GM19395 (cell line): Measurements from ENCODE around the gene BNIP5.

Experiments
- ATAC-seq: cut with Tn5 transposase; IDR thresholded peaks from one replicate; pipeline ENCODE4 v1.9.1; 2021; ENCODE audit warnings: mild to moderate bottlenecking, moderate library complexity; ENCODE audit not compliant: unreplicated experiment

Gene BNIP5, protein sequence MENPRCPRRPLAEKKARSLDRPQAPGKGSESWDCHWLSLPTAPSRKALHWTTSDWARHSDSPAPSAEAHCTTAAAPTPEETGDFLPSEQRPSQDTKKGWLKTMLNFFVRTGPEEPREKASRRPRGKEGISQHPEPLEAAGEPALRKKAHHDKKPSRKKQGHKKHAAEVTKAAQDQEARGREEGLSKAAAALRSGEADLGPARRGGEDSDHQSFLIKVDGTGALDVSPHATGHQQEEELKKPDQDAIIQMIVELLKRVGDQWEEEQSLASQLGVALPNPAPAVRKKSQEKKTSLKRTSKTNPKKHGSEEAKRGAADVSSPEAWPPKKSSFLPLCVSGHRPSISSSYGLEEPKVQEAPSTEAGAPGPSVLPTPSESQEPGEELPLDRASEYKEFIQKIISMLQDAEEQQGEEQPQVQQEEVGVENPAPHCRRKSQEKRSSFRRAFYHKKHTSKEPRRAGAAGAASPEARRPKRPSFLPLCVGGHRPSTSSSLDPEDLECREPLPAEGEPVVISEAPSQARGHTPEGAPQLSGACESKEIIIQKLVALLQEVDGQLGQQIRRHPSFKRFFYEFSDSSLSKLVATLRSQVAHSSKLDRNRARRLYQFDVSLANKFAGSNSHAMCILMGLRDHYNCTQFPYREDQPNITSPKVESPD

DNA sequence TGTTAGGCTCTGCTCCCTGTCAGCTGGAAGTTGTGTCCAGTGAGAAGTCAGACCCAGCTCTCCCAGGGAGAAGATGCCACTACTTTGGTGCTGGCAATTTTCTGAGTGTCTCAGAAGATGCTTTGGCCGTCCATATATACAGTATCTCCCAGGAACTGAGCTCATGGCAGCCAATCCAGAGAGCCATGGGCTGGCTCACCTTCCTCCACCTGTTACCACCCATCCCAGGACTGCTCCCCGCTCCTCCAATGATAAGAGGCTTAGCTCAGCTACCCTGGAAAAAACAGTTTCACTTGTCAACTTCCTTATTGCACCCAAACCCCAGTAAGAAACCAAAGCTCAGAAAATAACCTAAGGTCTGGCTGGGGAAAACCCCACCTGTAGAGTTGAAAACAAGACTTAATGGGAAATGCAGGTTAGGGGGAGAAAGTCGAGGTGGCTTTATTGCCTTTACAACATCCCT is at the start of gene BNIP5:
TSS of gene BNIP5 (minus strand) at position 110 of the 463 bp plus-strand sequence. CDS start 6,198 bp downstream, outside the sequence.
- ATAC-seq = no peak

DNA sequence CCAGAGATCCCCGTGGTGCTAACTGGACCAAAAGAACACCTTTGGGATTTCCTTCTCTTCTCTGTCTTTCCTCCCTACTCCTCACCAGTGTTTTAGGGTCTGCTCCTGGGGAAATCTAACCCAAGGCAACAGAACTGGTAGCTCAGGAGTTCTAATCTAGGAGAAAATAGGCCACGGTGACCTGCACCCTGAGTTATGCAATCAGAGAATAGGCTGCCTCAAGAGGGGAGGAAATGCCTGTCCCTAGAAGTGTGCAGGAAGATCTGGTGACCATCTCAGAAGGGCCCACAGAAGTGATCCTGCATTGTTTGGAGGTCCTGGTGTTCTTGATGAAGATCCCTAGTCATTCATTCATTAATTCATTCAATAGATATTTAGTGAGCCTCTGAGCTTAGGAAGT is 47.4 kb upstream of the BNIP5 start:
- ATAC-seq = no peak

DNA sequence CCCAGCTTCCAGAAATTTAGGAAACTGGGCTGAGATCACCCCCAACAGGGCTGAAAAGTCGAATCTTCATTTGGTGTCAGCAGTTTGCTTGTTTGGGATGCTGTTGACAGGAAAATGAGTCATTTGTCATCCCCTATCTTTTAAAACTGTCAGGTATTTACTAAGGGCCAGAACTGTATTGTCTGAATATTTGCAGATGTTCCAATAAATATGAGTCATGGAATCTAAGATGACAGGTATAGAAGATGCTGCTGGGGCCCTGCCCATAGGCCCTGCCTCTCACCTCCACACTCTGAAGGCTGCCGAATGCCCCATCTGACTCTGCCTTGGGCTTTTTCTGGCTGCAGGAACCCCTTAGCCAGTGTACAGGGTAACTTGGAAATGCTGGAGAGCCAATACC is 46.9 kb upstream of the BNIP5 start:
- no peak for ATAC-seq

DNA sequence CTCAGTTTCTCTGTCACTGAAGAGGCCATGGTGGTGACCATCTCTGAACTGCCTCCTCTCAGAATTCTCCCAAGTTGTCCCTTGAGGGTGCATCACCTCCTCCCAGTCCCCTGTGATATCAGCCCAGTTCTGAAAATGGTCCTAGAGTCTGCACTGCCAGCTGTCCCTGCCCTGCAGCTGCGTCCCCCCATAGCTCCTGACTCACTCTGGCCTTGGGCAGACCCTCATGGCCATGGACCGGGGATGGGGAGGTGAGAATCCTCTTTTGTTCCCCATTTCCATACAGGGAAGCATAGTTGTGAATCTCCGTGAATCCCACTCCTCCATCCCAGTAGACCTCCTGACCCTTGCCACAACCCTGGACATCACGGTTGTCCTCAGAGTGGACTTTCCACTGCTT is 46.3 kb upstream of the BNIP5 start:
- ATAC-seq = no peak

DNA sequence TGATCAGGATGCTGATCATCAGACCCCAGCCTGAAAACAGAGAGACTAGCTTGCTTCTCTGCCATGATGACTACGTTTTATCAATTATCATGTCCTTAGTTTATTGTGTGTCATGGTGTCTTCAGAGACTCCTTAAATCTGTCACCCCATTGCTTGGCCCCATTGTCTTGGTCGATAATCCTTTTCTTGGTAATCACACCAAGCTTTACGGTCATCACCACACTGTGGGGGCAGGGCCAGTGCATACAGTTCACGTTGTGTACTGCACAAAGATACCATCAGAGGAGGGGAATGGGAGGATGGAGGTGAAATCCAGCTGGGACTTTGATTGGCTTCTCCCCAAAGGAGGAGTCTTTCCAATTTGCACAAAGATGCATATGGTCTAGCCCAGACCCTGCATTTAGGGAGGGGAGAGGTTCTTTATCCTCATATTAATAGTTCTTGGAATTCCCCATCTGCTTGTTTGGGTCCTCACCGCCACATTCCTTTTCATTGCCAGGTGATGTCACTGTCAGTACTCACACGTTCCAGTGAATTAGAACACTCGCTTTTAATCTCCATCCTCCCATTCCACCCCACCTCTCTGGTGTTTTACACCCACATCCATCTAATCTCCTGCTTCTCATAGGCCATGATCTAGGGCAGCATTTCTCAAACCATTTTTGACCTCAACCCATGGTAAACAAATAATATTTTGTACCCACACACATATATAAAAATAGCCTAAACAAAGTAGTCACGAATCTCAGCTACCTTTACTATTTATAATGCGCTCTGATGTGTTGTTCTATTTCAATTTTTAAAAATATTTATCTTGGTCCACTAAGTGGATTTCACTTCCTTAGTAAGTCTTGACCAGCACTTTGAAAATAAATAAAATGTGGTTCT is 45.1 kb upstream of the BNIP5 start:
- no peak for ATAC-seq

DNA sequence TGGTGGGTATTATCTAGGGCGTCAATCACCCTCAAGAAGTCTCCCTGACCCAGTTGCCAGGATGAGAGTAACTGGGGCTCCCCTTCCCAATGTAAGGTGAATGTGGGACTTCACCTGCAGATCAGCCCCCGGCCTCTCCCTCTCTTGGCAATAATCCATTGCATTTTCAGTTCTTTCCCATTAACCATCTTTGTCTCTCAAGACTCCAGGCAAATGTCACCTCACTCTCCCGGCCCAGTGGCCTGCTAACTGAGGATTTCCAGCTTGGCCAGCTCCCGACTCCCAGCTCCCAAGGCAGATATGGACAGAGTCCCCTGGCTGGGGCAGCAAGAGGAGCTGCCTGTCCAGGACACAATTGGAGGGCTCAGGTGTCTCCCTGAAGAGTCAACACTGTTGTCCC is 43.5 kb upstream of the BNIP5 start:
- no peak for ATAC-seq

DNA sequence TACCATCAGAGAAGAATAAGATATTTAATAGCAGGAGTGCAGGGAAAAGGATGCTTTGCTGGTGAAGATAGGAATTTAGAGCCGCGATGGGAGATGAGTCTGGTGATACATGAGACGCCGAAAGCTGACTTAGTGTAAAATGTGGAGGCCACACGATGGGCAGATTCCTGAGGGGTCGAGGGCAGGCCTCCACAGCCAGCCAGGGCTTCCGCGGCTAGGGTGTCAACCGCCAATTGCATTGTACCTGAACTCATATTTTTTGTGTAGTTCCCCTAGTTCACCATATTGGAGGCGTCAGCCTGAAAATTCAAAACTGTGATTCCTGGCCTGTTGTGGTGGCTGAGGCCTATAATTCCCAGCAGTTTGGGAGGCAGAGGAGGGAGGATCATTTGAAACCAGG is 42.2 kb upstream of the BNIP5 start:
- ATAC-seq = no peak

DNA sequence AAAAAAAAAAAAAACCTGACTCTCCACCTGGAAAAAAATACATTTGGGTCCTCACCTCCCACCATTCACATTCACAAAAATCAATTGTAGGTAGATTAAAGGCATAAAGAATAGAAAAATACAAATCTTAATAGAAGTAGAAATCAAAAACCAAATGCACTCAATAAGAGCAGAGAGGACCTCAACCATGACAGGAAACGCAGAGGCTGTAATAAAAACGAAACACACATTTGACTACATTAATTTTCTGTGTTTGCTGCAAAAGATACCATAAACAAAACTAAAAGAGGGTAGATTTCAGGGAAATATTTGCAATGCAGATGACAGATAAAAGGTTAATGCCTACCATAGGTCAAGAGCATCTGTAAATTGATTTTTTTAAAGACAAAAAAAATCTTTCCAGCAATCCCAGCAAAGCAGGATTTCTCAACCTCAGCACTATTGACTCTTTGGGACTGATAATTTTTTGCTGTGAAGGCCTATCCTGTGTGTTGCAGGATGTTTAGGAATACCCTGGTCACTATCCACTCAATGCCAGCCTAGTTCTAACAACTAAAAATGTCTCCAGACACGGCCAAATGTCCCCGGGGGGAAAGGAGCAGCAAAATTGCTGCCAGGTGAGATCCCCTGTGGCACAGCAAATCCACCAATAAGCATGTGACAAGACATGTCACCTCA is 41.7 kb upstream of the BNIP5 start:
- no peak for ATAC-seq

DNA sequence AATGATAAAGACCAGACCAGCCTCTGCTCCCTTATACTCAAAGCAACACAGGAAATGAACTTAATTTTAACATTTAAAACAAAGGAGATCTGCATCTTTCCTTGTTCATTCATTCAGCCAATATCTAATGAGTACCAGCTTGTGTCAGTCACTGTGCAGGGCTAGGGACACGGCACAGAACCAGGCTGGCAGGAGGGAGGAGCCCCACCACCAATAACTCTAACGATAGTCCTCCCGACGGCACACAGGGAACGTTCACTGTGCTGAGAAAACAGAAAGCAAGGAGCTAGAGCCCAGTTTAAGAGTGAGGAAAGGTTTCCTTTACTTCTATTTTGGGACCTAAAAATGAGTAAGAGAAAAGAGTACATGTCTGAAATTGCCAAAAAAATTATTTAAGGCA is 40.9 kb upstream of the BNIP5 start:
- no peak for ATAC-seq

DNA sequence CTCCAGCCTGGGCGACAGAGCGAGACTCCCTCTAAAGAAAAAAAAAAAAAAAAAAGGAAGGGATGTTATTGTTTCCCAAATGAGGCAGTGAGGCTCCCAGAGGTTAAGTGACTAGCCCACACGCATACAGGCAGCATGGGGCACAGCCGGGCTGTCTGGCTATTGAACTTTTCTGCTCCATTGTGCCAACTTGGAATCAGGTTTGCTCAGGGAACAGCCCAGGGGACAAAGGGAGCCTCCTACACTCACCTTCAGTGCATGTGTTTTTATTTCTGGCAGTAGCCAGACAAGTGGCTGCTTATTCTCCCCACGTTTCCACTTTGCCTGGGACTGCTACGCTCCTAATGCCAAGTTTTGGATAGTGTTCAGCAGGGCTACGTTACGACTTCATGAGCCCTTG is 40.1 kb upstream of the BNIP5 start:
- ATAC-seq = no peak

DNA sequence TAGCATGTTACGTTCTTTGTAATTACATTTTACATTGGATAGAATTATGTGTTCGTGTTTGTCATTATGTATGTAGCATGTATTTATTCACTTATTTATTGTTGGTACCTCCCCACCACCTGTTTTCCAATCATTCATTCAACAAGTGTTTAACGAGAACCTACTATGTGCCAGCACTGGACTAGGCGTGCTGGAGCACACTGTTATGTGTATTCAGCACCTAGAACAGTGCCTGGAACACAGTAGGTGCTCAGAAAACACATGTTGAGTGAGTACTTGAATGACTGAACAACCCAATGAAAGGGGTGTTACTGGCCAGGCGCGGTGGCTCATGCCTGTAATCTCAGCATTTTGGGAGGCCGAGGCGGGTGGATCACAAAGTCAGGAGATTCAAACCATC is 39.5 kb upstream of the BNIP5 start:
- no peak for ATAC-seq

DNA sequence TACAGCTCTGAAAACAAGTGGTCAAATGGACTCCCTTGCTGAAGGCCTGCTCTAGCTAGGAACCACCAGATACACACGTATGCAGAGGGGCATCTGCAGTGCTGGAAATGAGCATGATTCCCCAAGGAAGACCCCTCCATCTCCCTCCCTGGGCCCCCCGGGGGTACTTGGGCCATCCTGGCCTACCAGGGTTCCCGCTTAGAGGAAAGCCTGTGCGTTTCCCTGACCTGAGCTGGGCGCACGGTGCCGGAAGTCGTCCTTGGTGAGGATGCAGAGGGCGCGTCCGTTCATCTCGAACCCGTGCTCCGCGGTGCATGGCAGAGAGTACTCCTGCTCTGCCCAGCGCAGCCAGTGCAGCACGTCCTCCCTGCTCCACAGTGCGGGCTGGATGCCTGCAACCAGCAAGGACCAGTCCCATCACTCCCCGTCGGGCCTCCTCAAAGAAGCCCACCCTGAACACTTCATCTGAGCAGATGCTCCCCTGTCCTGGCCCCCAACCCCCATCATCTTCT is 39.0 kb upstream of the BNIP5 start:
- no peak for ATAC-seq

DNA sequence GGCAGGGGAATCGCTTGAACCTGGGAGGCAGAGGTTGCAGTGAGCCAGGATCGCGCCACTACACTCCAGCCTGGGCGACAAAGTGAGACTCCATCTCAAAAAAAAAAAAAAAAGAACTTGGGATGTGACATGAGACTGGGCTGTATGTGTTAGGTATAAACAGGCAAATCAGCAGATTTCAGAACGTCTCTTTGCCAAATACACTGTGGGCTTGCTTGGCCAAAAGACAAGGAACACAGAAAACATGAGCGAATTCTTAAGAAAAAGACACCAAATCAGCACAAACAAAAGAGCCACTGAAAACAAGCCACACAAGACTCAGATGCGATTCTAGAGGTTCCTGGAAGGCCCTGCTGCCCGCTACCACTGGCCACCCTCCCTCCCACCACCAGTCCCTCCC is 38.3 kb upstream of the BNIP5 start:
- no peak for ATAC-seq

DNA sequence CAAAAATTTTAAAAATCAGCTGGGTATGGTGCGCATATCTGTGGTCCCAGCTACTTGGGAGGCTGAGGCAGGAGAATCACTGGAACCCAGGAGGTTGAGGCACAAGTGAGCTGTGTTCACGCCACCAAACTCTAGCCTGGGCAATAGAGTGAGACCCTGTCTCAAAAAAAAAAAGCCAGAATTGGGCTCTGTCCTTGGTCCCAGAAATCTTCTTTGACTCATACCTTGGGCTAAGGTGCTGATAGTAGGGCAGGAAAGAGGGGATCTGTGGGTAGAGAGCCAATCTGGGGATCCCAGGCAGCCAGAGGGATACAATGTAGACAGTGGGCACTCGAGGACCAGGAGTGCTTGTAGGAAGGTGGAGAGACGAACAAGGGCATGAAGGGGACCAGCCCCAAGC is 37.5 kb upstream of the BNIP5 start:
- ATAC-seq = no peak

DNA sequence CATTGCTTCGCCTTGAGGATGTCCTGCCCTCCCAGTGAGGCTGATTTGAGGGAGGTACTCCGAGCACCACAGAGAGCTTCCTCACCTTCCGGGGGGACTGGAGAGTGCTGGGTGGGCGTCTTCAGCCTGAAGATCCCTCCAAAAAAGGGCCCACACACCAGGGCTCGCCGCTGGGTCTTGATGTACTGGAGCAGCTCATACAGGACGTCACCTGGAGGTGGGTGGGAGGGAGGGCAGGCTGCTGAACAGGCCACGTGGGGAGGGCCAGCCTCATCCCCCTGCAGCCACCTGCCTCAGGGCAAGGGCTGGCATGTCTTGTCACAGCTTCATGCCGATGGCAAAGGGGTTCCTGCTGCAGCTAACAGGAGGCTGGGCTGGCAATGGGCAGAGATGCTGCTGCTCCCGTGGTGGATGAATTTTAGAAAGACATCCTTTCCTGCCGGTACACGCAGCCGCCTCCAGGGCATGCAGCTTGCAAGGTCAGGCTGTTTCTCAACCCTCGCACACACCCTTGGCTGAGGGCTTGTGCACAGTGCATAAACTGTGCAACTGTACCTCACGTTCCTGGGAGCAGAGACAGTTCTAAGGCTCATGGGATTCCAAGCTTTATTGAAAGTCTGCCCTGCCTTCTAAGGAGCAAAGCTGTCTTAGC is 36.8 kb upstream of the BNIP5 start:
- no peak for ATAC-seq

DNA sequence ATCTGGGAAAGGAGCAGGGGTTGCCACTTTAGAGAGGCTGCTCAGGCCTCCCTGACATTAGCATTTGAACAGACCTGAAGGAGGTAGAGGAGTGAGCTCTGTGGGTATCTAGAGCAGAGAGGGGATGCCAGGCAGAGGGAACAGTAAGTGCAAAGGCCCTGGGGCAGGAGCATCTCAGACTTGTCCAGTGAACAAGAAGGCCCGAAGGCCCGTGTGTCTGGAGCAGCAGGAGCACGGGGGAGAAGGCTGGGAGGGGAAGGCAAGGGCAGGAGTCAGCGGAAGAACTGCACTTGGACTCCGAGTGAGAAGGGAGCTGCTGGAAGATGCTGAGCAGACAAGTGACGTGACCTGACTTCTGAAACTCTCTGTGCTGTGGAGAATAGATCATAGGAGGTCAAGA is 35.4 kb upstream of the BNIP5 start:
- no peak for ATAC-seq

DNA sequence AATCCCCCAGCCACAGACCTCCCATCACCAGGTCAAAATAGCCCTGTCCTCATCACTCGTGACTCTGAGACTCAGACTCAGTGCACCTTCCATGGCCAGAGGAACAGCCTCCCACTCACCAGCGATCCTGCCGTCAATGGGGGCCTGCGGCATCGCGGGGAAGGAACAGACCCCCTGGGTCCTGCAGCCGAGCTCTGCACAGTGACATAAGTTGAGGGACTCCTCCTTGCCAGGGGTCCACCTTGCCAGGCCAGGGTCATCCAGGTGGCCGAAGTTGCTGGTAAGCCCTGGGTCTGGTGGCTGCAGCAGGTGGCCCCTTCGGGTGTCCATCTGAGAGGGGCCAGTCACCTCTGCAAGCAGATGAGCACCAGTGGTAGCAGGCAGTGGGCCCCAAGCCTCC is 34.5 kb upstream of the BNIP5 start:
- no peak for ATAC-seq

DNA sequence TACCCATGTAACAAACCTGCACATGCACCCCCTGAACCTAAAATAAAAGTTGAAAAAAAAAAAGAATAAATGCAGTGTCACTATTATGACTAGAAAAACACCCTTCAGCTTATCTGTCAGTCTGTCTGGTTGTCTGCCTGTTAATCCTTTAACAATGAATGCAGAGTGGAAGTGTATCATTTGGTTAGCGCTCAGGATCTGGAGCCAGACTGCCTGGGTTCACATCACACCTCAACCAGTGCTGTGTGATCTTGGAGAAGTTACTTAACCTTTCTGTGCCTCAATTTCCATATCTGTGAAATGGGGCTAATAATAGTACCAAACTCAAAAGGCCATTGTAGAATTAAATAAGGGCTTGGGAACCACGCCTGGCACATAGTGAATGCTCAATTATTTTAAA is 34.0 kb upstream of the BNIP5 start:
- ATAC-seq = no peak

DNA sequence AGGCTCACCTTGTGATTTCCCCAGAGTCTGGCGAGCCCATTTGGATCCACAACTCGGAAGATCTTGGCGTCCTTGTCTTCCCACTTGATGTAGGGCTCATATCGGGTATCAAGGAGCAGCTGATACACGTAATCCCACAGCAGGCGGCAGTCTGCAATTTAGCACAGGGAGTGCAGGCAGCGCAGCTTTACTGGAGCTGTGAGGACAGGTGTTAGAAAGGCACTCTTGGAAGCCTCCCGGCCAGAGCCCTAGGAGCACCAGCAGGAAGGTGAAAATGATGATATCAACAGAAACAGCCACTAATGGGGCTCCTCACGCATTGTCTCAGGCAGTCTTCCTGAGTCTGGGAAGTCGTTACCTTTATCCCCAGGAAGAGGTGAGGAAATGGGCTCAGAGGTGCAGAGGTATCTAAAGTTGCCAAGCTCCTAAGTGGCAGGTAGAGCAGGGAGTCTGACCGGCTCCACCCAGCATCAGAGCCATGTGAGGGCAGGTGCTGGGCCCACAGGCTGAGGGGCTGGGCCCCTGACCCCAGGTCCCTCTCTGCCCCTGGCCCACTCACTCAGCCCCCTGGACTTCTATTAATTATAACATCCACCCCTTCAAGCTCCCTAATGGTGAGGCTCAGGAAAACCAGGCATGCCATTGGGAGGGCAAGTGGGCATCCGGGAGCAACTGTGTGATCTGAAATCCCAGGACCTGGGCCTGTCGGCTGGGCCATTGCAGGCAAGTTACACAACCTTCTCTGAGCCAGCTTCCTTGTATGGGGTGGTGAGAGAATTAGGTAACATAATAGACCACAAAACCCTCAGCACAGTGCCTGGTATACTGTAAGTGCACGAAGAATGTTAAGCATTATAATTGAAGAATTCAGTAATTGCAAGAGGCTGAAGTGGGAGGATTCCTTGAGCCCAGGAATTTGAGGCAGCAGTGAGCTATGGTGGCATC is 32.5 kb upstream of the BNIP5 start:
- ATAC-seq = no peak
